Measurements from ENCODE around the gene SMIM21. TPM values are rescaled to one million over a fixed set of nuclear protein-coding genes. Genes with fewer than 3 reads are reported as not detected.

The SMIM21 gene
- total and polyA plus RNA-seq, 2 of the 8 experiments (the other 6 are each of a cell fraction or from before 2014, with no cell fraction given), result not detected

GRCh38 chr18:75471850-75472249, 44.3 kb upstream of the SMIM21 start:
- 82% methylated on average over 9 of the region's 9 CpGs; no CpG with 5 or more reads in 1 of the 2 experiments for WGBS, 2 experiments (ENCODE audit: extremely low coverage in 1 of 2, insufficient coverage in 1 of 2, insufficient read length in 1 of 2, insufficient replicate concordance in 2 of 2, low coverage in 1 of 2, low lambda C conversion rate in 2 of 2, missing lambda C conversion rate in 1 of 2)
- H3K23me2 ChIP-seq (ENCODE audit: low read depth, low read length), result 0 out of 2 replicates have a peak, but pooled peaks cover 1% of the 10 kb centered on the region
- no peak for TF ChIP-seq USF2 (IDR thresholded peaks at IDR 0.05; ENCODE audit: low read length)
- H4K20me1 ChIP-seq (replicated peaks in 1 of 2; ENCODE audit: control insufficient read depth in 1 of 2, insufficient read depth in 2 of 2, low read length in 2 of 2), result no peaks in the 10 kb centered on the region
- no peak overlapping the region for H3K4me2 ChIP-seq (ENCODE audit: insufficient read depth in 1 of 2, low read depth in 2 of 2, low read length in 2 of 2)
- H2BK15ac ChIP-seq (ENCODE audit: low read length), result no peak overlapping the region
- H3K4me3 ChIP-seq (ENCODE audit: extremely low read depth in 1 of 4, insufficient read depth in 2 of 4, low read depth in 3 of 4, low read length in 4 of 4), result no peak overlapping the region
- H3K79me2 ChIP-seq (ENCODE audit: control insufficient read depth in 1 of 2, insufficient read depth in 2 of 2, low read length in 2 of 2), result no peaks in the 10 kb centered on the region
- H3K9ac ChIP-seq (replicated peaks in 1 of 4; ENCODE audit: extremely low read depth in 1 of 4, low read depth in 3 of 4, low read length in 3 of 4), result no peak overlapping the region
- no peaks in the 10 kb centered on the region for H3K27me3 ChIP-seq (replicated peaks in 1 of 4; ENCODE audit: control insufficient read depth in 3 of 4, extremely low read depth in 1 of 4, insufficient read depth in 3 of 4, low read length in 3 of 4)
- no peak overlapping the region for H3K4ac ChIP-seq (replicated peaks; ENCODE audit: insufficient read length, low read depth, low read length)
- H3K18ac ChIP-seq (ENCODE audit: extremely low read depth, low read length), result no peak overlapping the region
- H2BK5ac ChIP-seq (ENCODE audit: low read depth, low read length), result no peak overlapping the region
- H2AFZ ChIP-seq (ENCODE audit: low read length), result no peak overlapping the region
- POLR2A ChIA-PET (ENCODE audit: partially characterized antibody), result no interaction called here
- H3K23ac ChIP-seq (ENCODE audit: insufficient read length), result no peak overlapping the region
- H4K8ac ChIP-seq (ENCODE audit: extremely low read depth, insufficient read depth, low read length), result no peak overlapping the region
- H3K14ac ChIP-seq (ENCODE audit: insufficient read length), result no peak overlapping the region
- no peak overlapping the region for H2AK5ac ChIP-seq (ENCODE audit: low read depth, low read length)
- CTCF ChIA-PET (ENCODE audit: partially characterized antibody), result no interaction called here
- H3K4me1 ChIP-seq (replicated peaks in 1 of 4; ENCODE audit: control insufficient read depth in 3 of 4, insufficient read depth in 4 of 4, low read length in 3 of 4), result peaks cover 0 to 2% (median 0%) of the 10 kb centered on the region in 4 experiments; a peak in 2 of 7 replicates
- H3K79me1 ChIP-seq (ENCODE audit: low read depth, low read length), result no peaks in the 10 kb centered on the region
- H4K5ac ChIP-seq (ENCODE audit: insufficient read length, low read depth, low read length), result no peak overlapping the region
- no peak overlapping the region for H2BK12ac ChIP-seq (ENCODE audit: low read depth, low read length)
- no peaks in the 10 kb centered on the region for H3K36me3 ChIP-seq (ENCODE audit: control insufficient read depth in 2 of 4, insufficient read depth in 4 of 4, low read length in 3 of 4)
- no peak overlapping the region for H2BK20ac ChIP-seq (ENCODE audit: low read length)
- no peak overlapping the region for H3K56ac ChIP-seq (replicated peaks; ENCODE audit: insufficient read length, low read depth, low read length)
- DNase-seq (ENCODE audit: low read depth in 1 of 2, low spot score in 2 of 2), result no peak
- H3K27ac ChIP-seq (ENCODE audit: low read depth, low read length), result no peak overlapping the region
- no peak overlapping the region for H2BK120ac ChIP-seq (replicated peaks; ENCODE audit: low read depth, low read length)
- H4K91ac ChIP-seq (replicated peaks; ENCODE audit: insufficient read length, low read length), result no peak overlapping the region
- FAIRE-seq, result no peak
- no peaks in the 10 kb centered on the region for H3K9me3 ChIP-seq (ENCODE audit: insufficient read depth in 2 of 2, low read depth in 1 of 2, low read length in 1 of 2)
